HG03342 (cell line): ENCODE measurements around the gene ERG.

Experiments used
- ATAC-seq: cut with Tn5 transposase; IDR thresholded peaks from one replicate; pipeline ENCODE4 v1.9.1; 2021; ENCODE audit warnings: mild to moderate bottlenecking, moderate library complexity; ENCODE audit not compliant: unreplicated experiment

Gene ERG, protein sequence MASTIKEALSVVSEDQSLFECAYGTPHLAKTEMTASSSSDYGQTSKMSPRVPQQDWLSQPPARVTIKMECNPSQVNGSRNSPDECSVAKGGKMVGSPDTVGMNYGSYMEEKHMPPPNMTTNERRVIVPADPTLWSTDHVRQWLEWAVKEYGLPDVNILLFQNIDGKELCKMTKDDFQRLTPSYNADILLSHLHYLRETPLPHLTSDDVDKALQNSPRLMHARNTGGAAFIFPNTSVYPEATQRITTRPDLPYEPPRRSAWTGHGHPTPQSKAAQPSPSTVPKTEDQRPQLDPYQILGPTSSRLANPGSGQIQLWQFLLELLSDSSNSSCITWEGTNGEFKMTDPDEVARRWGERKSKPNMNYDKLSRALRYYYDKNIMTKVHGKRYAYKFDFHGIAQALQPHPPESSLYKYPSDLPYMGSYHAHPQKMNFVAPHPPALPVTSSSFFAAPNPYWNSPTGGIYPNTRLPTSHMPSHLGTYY

GRCh38 chr21:38498057-38498833, at the start of gene ERG:
Gene ERG (minus strand): TSS chr21:38498477. CDS start chr21:38498380, 97 bp downstream.
- ATAC-seq: no peak

- ATAC-seq: no peak
Measured at GRCh38 chr21:38544661-38545060, 46.4 kb upstream of the ERG start.

DNA sequence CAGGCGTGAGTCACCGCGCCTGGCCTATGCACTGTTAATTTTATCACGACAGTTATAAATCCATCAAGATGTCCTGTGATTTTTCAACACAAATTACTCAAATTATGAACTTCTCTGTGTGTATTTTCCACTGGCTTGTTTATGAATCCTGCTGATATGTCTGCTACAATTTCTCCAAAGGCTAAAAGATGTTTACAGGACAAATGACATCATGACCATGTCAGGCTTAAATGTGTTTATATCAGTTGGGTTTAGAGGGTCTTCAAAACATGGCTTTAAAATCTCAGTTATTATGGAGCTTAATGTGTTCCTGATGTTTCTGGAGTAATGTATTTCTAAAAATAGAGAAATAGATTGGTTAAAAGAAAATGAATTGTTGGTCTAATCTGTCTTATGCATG, 44.0 kb upstream of the ERG start:
- no peak for ATAC-seq

GRCh38 chr21:38538353-38538752, 40.1 kb upstream of the ERG start:
- no peak for ATAC-seq

DNA sequence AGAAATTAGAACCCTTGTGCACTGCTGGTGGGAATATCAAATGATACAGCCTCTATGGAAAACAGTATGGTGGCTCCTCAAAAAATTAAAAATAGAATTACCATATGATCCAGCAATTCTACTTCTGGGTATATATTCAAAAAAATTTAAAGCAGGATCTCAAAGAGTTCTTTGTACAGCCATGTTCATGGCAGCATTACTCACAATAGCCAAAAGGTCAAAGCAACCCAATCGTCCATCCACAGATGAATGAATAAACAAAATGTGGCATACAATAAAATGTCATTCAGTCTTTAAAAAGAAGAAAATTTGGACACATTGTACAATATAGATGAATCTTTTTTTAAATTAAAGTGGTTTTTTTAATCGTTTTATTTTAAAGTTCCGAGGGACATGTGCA, 36.3 kb upstream of the ERG start:
- ATAC-seq: no peak

DNA sequence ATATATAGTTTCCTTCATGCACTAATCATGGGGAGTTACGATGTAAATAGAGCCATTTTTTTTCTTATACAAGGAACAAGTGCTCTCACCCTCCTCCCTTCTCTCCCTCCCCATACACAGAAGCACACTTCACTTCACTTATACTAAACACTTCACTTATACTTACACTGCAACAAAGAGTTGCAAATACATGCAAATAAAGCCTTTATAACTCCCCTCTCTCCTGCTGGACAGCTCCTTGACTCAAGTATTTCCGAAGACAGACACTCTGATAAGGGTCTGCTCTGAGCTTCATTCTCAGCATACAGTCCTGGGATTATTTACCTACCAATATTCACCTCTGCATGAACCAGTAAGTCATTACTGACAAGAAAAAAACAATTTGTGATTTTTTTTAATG, 35.6 kb upstream of the ERG start:
- ATAC-seq: no peak

DNA sequence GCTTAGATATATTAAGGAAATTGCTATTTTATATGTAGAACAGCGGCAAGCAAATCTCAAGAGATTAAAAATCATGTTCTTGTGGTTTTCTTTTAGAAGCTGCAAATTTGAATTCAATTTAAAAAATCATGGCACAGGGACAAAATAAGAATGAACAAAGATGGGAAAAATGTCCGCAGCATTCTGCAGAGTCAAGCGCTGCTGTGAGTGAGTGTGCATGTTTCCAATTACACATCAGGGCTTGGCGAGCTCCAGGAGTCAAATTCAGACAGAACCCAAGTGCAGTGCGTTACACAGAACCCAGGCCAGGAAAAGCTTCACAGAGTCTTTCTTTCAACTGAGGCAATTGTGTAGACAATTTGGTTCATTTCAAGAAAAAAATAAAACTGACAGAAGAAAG, 33.3 kb upstream of the ERG start:
- ATAC-seq: no peak

DNA sequence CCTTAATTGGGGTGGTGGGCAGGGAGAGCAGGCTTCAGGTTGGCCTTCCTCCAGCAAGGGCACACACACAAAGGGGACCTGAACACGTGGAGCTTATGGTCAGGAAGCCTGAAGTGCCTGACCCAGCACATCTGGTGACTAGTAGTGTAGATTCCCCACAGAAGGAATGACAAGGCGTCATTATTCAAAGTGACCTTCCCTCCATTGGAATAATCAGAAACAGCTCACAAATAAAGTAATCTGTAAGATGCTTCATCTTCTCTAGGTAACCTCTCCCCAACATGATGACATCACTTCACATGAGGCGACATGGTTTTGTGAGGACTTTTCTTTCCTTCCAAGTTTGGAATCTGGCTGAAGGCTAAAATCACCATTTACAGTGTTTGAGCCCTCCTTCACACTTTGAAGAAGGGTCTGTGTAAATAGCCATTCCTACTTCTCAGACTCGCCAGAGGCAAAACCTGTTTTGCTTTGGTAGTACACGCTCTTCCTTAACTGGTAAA, 32.8 kb upstream of the ERG start:
- ATAC-seq: no peak

DNA sequence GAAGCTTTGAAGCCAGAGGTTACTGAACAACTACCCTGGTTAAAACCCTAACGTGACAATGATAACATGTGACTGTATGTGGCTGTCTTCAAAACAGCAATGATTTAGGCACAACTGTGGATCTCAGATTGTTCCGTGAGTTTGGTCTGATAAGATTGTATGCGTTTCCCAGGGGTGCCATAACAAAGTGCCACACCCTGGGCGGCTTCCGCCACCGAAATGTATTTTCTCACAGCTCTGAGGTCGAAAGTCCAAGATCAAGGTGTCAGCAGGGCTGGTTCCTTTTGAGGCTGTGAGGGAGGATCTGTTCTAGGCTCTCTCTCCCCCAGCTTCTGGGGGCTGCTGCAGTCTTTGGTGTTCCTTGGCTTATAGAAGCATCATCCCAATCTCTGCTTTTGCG, 29.5 kb upstream of the ERG start:
- ATAC-seq: no peak

DNA sequence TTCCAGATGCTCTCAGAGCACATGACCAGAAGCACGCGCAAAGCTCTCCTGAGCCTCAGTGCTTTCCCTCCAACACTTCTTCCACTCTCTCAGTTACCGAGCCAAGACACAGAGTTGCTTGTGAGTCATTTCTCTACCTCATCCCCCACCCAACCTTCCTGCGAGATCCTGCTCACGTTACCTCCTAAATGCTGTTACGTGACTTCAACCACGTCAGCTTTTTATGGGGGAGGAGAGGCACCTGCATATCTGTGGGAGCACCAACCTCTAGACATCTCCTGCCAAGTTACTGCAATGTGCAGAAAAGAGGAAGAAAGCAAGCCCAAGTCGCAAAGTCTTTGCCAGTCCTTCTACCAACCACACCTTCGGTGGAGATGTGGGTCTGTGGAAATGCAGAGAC, 27.2 kb upstream of the ERG start:
- no peak for ATAC-seq

- no peak for ATAC-seq
Measured at GRCh38 chr21:38524168-38525153, 26.2 kb upstream of the ERG start.

GRCh38 chr21:38520511-38520910, 22.2 kb upstream of the ERG start:
- no peak for ATAC-seq

DNA sequence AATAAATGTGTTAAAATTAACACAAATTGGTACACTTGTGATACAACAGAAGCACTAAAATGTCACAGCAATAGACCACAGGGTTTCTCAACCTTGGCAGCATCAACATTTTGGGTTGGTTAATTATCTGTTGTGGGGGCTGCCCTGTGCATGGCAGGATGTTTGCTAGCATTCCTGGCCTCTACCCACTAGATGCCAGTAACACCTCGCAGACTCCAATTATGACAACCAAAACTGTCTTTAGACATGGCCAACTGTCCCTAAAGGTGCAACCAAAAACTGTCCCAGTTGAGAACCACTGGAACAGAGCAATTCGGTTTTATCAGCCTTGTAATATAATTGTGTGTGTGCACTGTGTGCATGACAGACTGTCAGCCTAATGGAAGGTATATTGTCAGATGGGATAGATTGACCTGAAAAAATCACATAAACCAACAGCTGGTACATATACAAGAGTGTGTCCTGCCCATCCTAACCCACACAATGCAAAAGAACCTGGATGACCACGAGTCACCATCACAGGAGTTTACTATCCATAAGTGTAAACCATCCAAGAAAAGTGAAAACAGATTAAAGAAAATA, 13.5 kb upstream of the ERG start:
- ATAC-seq: no peak

GRCh38 chr21:38511198-38511597, 12.9 kb upstream of the ERG start:
- no peak for ATAC-seq

DNA sequence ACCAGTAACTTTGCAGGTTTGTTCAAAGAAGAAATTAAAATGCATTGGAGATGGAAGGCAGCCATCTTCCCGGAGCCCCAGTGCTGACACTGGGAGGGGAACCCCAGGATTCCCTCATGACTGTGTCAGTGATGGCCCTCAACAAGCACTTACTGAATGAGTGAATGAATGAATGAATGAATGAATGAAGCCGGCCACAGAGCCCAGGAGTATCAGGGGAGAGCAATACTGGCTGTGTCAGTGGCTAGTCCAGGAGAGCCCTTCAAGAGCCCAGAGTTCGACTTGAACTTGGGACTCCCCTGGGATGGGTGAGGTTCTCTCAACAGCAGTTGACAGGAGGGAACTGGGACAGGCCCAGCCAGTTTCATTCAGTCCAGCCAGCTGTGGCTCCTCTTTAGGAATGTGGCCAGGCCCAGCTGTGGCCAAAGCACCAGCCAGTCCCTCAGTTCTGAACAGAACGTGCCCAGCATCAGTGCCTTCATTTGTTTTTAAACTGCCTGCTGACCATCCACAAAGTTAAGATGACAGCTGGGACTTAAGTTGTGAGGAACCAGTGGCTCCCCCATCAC, 9.2 kb upstream of the ERG start:
- ATAC-seq: no peak

DNA sequence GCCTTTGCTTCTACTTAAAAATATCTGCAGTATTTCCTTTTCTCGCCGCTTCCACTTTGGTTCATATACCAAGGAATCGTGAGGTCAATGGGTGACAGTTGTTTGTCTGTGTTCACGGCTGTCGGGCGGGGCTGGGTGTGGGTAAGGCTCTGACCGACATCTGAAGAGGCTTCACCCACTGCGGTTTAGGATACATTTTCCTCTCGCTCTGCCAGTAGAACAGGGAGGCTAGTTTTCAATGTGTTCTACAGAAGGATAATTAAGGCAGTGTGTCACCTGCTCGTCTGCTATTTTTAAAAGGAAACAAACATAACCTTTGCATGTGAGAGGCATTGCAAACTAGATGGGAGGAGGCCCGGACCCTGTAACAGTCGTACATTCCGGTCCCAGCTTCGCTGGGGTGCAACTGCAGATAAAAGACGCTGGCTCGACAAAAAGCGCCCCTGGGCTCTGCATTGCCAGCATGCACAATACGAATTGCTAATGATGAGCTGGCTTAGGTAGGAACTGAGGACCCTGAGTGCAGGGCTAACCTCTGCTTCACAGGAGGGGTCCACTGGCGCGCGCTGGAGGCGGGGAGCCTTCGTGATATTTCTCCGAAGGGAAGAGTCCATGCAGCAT, 8.5 kb upstream of the ERG start:
- ATAC-seq: no peak

DNA sequence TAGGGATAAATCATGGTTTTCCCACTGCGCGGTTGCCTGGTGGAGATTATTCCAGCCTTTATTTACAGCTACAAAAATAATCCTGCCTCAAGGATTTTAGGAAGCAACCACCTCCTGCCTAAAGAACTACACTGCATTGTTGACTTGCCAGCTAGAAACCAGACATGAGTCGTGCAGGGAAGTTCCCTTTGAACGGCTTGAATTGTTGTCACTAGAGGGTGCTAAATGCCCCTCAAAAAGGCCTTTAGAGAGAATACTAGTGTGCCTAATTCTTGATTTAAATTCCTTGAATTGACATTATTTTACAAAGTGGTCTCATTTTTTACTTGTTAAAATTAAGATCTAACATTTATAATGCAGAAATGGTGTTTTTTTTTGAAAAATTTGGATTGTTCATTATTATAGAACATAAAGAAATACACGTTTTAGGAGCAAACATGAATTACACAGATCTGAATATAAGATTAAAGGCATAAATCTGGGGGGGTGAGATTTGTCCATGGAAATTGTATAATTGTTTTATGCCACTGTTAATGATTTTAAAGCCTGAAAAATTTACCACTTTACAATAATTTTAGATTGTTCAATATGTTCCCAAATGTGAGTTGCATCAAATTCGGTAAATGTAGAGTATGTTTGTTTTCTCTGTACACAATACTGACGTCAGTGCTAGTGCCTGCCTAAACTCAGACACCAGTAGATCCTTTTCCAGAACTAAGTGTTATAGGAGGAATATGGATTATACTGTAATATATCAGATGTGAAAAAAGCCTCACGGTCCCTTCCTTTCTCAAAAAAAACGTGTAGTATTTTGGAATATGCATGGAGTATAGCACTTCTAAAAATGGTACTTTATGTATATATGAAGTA, 7.6 kb upstream of the ERG start:
- no peak for ATAC-seq

DNA sequence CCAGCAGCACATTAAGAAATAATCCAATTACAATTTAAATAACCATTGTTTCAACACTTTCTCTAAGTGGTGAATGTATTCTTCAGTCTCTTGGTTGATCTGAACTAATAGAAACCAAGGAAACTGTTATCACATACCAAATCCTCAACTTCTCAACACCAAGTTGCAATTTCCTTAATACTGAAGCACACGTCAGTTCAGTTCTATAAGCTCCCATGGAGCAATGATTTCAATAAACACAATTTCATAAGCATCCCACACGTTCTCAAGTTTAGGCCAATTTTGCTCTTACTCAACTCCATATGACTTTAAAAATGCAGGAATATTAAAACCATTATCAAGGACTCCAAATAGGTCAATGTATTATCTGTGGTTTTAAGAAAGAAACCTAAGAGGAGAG, 5.8 kb upstream of the ERG start:
- no peak for ATAC-seq

GRCh38 chr21:38503583-38503982, 5.3 kb upstream of the ERG start:
- no peak for ATAC-seq
